Measurements from ENCODE around the gene ELMO1.

ELMO1 gene

GRCh38 chr7:37449621-37450020, 957 bp upstream of the ELMO1 start:
- FAIRE-seq = no peak
- no peak for DNase-seq (ENCODE audit: insufficient read length, low spot score)
- no peak for TF ChIP-seq CTCF (IDR thresholded peaks at IDR 0.05; ENCODE audit: insufficient read depth, missing control alignments)

- FAIRE-seq (no peak), DNase-seq (ENCODE audit: insufficient read length, low spot score) (no peak)
- no peak for TF ChIP-seq CTCF (IDR thresholded peaks at IDR 0.05; ENCODE audit: insufficient read depth, missing control alignments)
These were observed 541 bp downstream of the ELMO1 start for GRCh38 chr7:37448011-37448635.

GRCh38 chr7:37446371-37446770, 2.3 kb downstream of the ELMO1 start:
- TF ChIP-seq CTCF (IDR thresholded peaks at IDR 0.05; ENCODE audit: insufficient read depth, missing control alignments) = no peak
- DNase-seq (ENCODE audit: insufficient read length, low spot score) = no peak
- FAIRE-seq = no peak

- FAIRE-seq = no peak
- DNase-seq (ENCODE audit: insufficient read length, low spot score) = no peak
- TF ChIP-seq CTCF (IDR thresholded peaks at IDR 0.05; ENCODE audit: insufficient read depth, missing control alignments) = no peak
These were observed 2.9 kb downstream of the ELMO1 start for GRCh38 chr7:37445790-37446189.

- no peak for TF ChIP-seq CTCF (IDR thresholded peaks at IDR 0.05; ENCODE audit: insufficient read depth, missing control alignments)
- FAIRE-seq (no peak), DNase-seq (ENCODE audit: insufficient read length, low spot score) (no peak)
These were observed 3.5 kb downstream of the ELMO1 start for GRCh38 chr7:37445064-37445723.

- no peak for TF ChIP-seq CTCF (IDR thresholded peaks at IDR 0.05; ENCODE audit: insufficient read depth, missing control alignments)
- FAIRE-seq (no peak), DNase-seq (ENCODE audit: insufficient read length, low spot score) (no peak)
These were observed 5.0 kb downstream of the ELMO1 start for GRCh38 chr7:37443627-37444026.

GRCh38 chr7:37442268-37442667, 6.4 kb downstream of the ELMO1 start:
- FAIRE-seq = no peak
- DNase-seq (ENCODE audit: insufficient read length, low spot score) = no peak
- TF ChIP-seq CTCF (IDR thresholded peaks at IDR 0.05; ENCODE audit: insufficient read depth, missing control alignments) = no peak
